ENCODE results near the gene MLLT6. TPM values are rescaled to one million over a fixed set of nuclear protein-coding genes. Genes with fewer than 3 reads are reported as not detected.

The MLLT6 gene
- total and polyA plus RNA-seq, 2 of the 13 experiments (the other 11 are each of a cell fraction or from before 2014, with no cell fraction given), result 50.7 to 69.5 TPM

DNA sequence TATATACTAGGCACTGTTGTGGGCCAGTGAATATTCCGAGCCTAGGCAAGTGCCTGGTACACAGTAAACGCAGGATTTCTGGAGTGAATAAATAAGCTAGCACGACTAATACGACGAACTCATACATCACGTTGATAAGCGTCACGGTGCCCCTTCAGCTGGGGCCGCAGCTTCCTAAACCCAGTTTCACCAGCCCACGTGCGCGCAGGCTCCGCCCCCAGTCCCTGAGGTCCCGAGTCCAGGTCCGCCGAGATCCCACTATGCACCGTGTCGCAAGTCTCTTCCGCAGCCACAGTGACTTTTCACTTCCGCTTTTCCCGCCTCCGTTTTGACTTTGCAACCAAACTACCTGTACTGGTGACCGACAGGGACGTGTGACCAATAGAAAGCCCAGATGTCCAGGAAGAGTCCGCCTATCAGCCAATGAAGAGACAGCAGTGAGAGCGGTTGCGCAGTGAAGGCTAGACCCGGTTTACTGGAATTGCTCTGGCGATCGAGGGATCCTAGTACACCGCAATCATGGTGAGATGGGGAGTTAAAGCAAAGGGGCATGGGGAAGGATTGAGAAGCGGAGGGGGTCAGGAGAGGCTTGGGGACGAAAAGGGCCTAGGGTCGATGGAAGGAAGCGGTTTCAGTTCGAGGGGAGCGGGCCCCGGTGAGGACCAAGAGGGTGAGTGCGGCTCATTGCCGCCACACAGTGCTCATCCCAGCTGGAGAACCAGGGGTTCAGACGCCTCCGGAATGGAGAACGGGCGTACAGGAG lies 47.4 kb downstream of the MLLT6 start, which contains the start of gene PSMB3 (continued):
- TF ChIP-seq, protein P1, sequence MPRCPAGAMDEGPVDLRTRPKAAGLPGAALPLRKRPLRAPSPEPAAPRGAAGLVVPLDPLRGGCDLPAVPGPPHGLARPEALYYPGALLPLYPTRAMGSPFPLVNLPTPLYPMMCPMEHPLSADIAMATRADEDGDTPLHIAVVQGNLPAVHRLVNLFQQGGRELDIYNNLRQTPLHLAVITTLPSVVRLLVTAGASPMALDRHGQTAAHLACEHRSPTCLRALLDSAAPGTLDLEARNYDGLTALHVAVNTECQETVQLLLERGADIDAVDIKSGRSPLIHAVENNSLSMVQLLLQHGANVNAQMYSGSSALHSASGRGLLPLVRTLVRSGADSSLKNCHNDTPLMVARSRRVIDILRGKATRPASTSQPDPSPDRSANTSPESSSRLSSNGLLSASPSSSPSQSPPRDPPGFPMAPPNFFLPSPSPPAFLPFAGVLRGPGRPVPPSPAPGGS (CRISPR knock-in tag; IDR thresholded peaks at IDR 0.05), result no peak
- TF ChIP-seq THRA (CRISPR knock-in tag; IDR thresholded peaks at IDR 0.05; ENCODE audit: borderline replicate concordance) (peak; percentile 66; the same call in 1 of the 2 replicates), MAZ (IDR thresholded peaks at IDR 0.05; ENCODE audit: borderline replicate concordance, low read depth, low read length) (no peak), MAZ (CRISPR knock-in tag; IDR thresholded peaks at IDR 0.05; ENCODE audit: low read depth) (peak; percentile 69), JARID2 (CRISPR knock-in tag; IDR thresholded peaks at IDR 0.05; ENCODE audit: insufficient replicate concordance) (no peak), ZSCAN31 (CRISPR knock-in tag; IDR thresholded peaks at IDR 0.05; ENCODE audit: low read depth) (peak; percentile 74), FIP1L1 (IDR thresholded peaks at IDR 0.05; ENCODE audit: borderline replicate concordance, insufficient read depth, low read depth, low read length) (peak; percentile 86; the same call in 1 of the 2 replicates), ADNP (CRISPR knock-in tag; IDR thresholded peaks at IDR 0.05) (no peak), SNAPC2 (CRISPR knock-in tag; IDR thresholded peaks at IDR 0.05) (peak; percentile 94; the same call in 1 of the 2 replicates), CEBPG (CRISPR knock-in tag; IDR thresholded peaks at IDR 0.05) (peak; percentile 83)
- TF ChIP-seq, protein P2, sequence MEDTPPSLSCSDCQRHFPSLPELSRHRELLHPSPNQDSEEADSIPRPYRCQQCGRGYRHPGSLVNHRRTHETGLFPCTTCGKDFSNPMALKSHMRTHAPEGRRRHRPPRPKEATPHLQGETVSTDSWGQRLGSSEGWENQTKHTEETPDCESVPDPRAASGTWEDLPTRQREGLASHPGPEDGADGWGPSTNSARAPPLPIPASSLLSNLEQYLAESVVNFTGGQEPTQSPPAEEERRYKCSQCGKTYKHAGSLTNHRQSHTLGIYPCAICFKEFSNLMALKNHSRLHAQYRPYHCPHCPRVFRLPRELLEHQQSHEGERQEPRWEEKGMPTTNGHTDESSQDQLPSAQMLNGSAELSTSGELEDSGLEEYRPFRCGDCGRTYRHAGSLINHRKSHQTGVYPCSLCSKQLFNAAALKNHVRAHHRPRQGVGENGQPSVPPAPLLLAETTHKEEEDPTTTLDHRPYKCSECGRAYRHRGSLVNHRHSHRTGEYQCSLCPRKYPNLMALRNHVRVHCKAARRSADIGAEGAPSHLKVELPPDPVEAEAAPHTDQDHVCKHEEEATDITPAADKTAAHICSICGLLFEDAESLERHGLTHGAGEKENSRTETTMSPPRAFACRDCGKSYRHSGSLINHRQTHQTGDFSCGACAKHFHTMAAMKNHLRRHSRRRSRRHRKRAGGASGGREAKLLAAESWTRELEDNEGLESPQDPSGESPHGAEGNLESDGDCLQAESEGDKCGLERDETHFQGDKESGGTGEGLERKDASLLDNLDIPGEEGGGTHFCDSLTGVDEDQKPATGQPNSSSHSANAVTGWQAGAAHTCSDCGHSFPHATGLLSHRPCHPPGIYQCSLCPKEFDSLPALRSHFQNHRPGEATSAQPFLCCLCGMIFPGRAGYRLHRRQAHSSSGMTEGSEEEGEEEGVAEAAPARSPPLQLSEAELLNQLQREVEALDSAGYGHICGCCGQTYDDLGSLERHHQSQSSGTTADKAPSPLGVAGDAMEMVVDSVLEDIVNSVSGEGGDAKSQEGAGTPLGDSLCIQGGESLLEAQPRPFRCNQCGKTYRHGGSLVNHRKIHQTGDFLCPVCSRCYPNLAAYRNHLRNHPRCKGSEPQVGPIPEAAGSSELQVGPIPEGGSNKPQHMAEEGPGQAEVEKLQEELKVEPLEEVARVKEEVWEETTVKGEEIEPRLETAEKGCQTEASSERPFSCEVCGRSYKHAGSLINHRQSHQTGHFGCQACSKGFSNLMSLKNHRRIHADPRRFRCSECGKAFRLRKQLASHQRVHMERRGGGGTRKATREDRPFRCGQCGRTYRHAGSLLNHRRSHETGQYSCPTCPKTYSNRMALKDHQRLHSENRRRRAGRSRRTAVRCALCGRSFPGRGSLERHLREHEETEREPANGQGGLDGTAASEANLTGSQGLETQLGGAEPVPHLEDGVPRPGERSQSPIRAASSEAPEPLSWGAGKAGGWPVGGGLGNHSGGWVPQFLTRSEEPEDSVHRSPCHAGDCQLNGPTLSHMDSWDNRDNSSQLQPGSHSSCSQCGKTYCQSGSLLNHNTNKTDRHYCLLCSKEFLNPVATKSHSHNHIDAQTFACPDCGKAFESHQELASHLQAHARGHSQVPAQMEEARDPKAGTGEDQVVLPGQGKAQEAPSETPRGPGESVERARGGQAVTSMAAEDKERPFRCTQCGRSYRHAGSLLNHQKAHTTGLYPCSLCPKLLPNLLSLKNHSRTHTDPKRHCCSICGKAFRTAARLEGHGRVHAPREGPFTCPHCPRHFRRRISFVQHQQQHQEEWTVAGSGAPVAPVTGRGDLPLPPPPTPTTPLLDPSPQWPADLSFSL (CRISPR knock-in tag; IDR thresholded peaks at IDR 0.05), result no peak
- TF ChIP-seq, protein P3, sequence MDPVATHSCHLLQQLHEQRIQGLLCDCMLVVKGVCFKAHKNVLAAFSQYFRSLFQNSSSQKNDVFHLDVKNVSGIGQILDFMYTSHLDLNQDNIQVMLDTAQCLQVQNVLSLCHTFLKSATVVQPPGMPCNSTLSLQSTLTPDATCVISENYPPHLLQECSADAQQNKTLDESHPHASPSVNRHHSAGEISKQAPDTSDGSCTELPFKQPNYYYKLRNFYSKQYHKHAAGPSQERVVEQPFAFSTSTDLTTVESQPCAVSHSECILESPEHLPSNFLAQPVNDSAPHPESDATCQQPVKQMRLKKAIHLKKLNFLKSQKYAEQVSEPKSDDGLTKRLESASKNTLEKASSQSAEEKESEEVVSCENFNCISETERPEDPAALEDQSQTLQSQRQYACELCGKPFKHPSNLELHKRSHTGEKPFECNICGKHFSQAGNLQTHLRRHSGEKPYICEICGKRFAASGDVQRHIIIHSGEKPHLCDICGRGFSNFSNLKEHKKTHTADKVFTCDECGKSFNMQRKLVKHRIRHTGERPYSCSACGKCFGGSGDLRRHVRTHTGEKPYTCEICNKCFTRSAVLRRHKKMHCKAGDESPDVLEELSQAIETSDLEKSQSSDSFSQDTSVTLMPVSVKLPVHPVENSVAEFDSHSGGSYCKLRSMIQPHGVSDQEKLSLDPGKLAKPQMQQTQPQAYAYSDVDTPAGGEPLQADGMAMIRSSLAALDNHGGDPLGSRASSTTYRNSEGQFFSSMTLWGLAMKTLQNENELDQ (CRISPR knock-in tag; IDR thresholded peaks at IDR 0.05; ENCODE audit: borderline replicate concordance), result no peak

Measured in HepG2 (cell line).